Cardiac muscle cell (in vitro differentiated cells and primary cell): ENCODE measurements around the gene CLN6. TPM values are rescaled to one million over a fixed set of nuclear protein-coding genes. Genes with fewer than 3 reads are reported as not detected.
"Not testable (repeated sequence)": the region's sequence is repeated elsewhere in the genome, so short reads cannot be mapped to it uniquely, and the experiment has no call there.

Source experiments
- DNase-seq, 2 donors: peaks; one replicate each; pipeline versions ENCODE4 v3.0.0 to v3.0.0-alpha.2; 2010 to 2017; ENCODE audit warnings: low read depth in 1 of 2, low spot score in 1 of 2
- H3K27ac ChIP-seq: fragments of 200-600 bp; sonication (generic); 2 replicates; pipeline ENCODE4 v1.5.1; 2016
- H3K27me3 ChIP-seq: fragments of 200-600 bp; sonication (generic); 2 replicates; pipeline ENCODE4 v1.6.0; 2016; ENCODE audit warnings: control low read depth
- H3K36me3 ChIP-seq: fragments of 200-600 bp; sonication (generic); 2 replicates; pipeline ENCODE4 v1.5.1; 2016; ENCODE audit warnings: control low read depth
- H3K4me1 ChIP-seq: fragments of 200-600 bp; sonication (generic); 2 replicates; pipeline ENCODE4 v1.8.1; 2017; ENCODE audit warnings: low read depth, mild to moderate bottlenecking, mixed run types
- H3K4me3 ChIP-seq: fragments of 200-600 bp; sonication (generic); 2 replicates; pipeline ENCODE4 v1.5.1; 2016; ENCODE audit warnings: mild to moderate bottlenecking
- H3K9me3 ChIP-seq: fragments of 200-600 bp; sonication (generic); 2 replicates; pipeline ENCODE4 v1.5.1; 2017; ENCODE audit warnings: low read depth, mild to moderate bottlenecking, control low read depth
- CTCF ChIP-seq: IDR thresholded peaks from 2 replicates; pipeline ENCODE4 v1.5.1; 2012; ENCODE audit warnings: low read depth, mild to moderate bottlenecking, low read length
- polyA plus RNA-seq: library from polyadenylated mRNA; unstranded; fragments of >200 nt; fragmentation: Nextera tagmentation; extraction: Ambion mirVana; gene quantifications from 2 replicates; pipeline ENCODE4 v1.2.1, GENCODE V29; 2016
- total RNA-seq: library from RNA; depleted of rRNA; stranded (reverse); fragments of >200 nt; gene quantifications from 2 replicates; pipeline ENCODE4 v1.2.3, GENCODE V29; 2016

The CLN6 gene
- total and polyA plus RNA-seq, 2 experiments from 2014 or later = 6.6 to 18.5 TPM

GRCh38 chr15:68176601-68177000 is 52.9 kb downstream of the CLN6 start:
- no peak for TF ChIP-seq CTCF
- peaks cover 7% of the 10 kb centered on the region for H3K4me1 ChIP-seq
- peaks cover 24% of the 10 kb centered on the region for H3K36me3 ChIP-seq
- H3K4me3 ChIP-seq = no peak overlapping the region
- H3K9me3 ChIP-seq = no peaks in the 10 kb centered on the region
- DNase-seq = no peak
- peak overlapping the region; percentile 92 for H3K27ac ChIP-seq
- no peaks in the 10 kb centered on the region for H3K27me3 ChIP-seq

- no peak for TF ChIP-seq CTCF
- no peaks in the 10 kb centered on the region for H3K9me3 ChIP-seq
- H3K4me1 ChIP-seq = peaks cover 7% of the 10 kb centered on the region
- H3K27me3 ChIP-seq = no peaks in the 10 kb centered on the region
- no peak overlapping the region for H3K27ac ChIP-seq
- peaks cover 19% of the 10 kb centered on the region for H3K36me3 ChIP-seq
- no peak for DNase-seq
- H3K4me3 ChIP-seq = no peak overlapping the region
These were observed 54.0 kb downstream of the CLN6 start for GRCh38 chr15:68175526-68175925.

GRCh38 chr15:68173119-68173518 is 56.4 kb downstream of the CLN6 start:
- DNase-seq = no peak
- H3K27me3 ChIP-seq = no peaks in the 10 kb centered on the region
- TF ChIP-seq CTCF = no peak
- no peaks in the 10 kb centered on the region for H3K9me3 ChIP-seq
- H3K4me1 ChIP-seq = peaks cover 26% of the 10 kb centered on the region
- no peak overlapping the region for H3K4me3 ChIP-seq
- H3K36me3 ChIP-seq = peaks cover 15% of the 10 kb centered on the region
- H3K27ac ChIP-seq = no peak overlapping the region

GRCh38 chr15:68172037-68172436 is 57.5 kb downstream of the CLN6 start:
- H3K27me3 ChIP-seq, H3K9me3 ChIP-seq, H3K27ac ChIP-seq, H3K4me3 ChIP-seq, DNase-seq: not testable (repeated sequence)
- Histone ChIP-seq H3K36me3 (peaks cover 15% of the 10 kb centered on the region), H3K4me1 (peaks cover 20% of the 10 kb centered on the region)

GRCh38 chr15:68166847-68167246 is 62.7 kb downstream of the CLN6 start:
- H3K4me3 ChIP-seq = no peak overlapping the region
- H3K36me3 ChIP-seq = peaks cover 11% of the 10 kb centered on the region
- no peaks in the 10 kb centered on the region for H3K9me3 ChIP-seq
- peaks cover 20% of the 10 kb centered on the region for H3K4me1 ChIP-seq
- no peak for DNase-seq
- H3K27ac ChIP-seq = no peak overlapping the region
- no peaks in the 10 kb centered on the region for H3K27me3 ChIP-seq
- TF ChIP-seq CTCF = no peak

- Histone ChIP-seq H3K27ac (no peak overlapping the region), H3K4me1 (peaks cover 4% of the 10 kb centered on the region), H3K36me3 (peaks cover 17% of the 10 kb centered on the region), H3K27me3 (no peaks in the 10 kb centered on the region), H3K4me3 (no peak overlapping the region), H3K9me3 (no peaks in the 10 kb centered on the region)
- no peak for TF ChIP-seq CTCF
- DNase-seq = no peak
These were observed 66.3 kb downstream of the CLN6 start for GRCh38 chr15:68163191-68163590.
